ENCODE results near the gene GLOD5. TPM values are rescaled to one million over a fixed set of nuclear protein-coding genes. Genes with fewer than 3 reads are reported as not detected.

GLOD5 gene
- total and polyA plus RNA-seq, 2 of the 8 experiments (the other 6 are each of a cell fraction or from before 2014, with no cell fraction given) = 0.18 TPM; not detected in 1

GRCh38 chrX:48737213-48737938, 24.2 kb upstream of the GLOD5 start:
- Histone ChIP-seq H3K18ac (ENCODE audit: extremely low read depth, low read length) (peak overlapping the region; percentile 83; the same call in 1 of the 2 replicates), H2AK5ac (ENCODE audit: low read depth, low read length) (no peak overlapping the region), H3K9me3 (ENCODE audit: insufficient read depth in 2 of 2, low read depth in 1 of 2, low read length in 1 of 2) (no peaks in the 10 kb centered on the region), H3K4ac (replicated peaks; ENCODE audit: insufficient read length, low read depth, low read length) (no peak overlapping the region), H3K79me1 (ENCODE audit: low read depth, low read length) (no peaks in the 10 kb centered on the region), H3K4me1 (replicated peaks in 1 of 4; ENCODE audit: control insufficient read depth in 3 of 4, insufficient read depth in 4 of 4, low read length in 3 of 4) (peaks cover 0 to 4% (median 0%) of the 10 kb centered on the region in 4 experiments; a peak in 1 of 7 replicates), H4K20me1 (replicated peaks in 1 of 2; ENCODE audit: control insufficient read depth in 1 of 2, insufficient read depth in 2 of 2, low read length in 2 of 2) (no peaks in the 10 kb centered on the region), H3K4me3 (ENCODE audit: extremely low read depth in 1 of 4, insufficient read depth in 2 of 4, low read depth in 3 of 4, low read length in 4 of 4) (peak overlapping the region; percentile 65 to 91 (median 83)), H3K27ac (ENCODE audit: low read depth, low read length) (peak overlapping the region; percentile 79), H2AFZ (ENCODE audit: low read length) (peak overlapping the region; percentile 81; the same call in 1 of the 2 replicates), H2BK15ac (ENCODE audit: low read length) (no peak overlapping the region), H3K27me3 (replicated peaks in 1 of 4; ENCODE audit: control insufficient read depth in 3 of 4, extremely low read depth in 1 of 4, insufficient read depth in 3 of 4, low read length in 3 of 4) (no peaks in the 10 kb centered on the region), H3K14ac (ENCODE audit: insufficient read length) (no peak overlapping the region), H4K91ac (replicated peaks; ENCODE audit: insufficient read length, low read length) (peak overlapping the region; percentile 65), H2BK120ac (replicated peaks; ENCODE audit: low read depth, low read length) (no peak overlapping the region), H3K4me2 (ENCODE audit: insufficient read depth in 1 of 2, low read depth in 2 of 2, low read length in 2 of 2) (peak overlapping the region; percentile 82 to 83), H2BK5ac (ENCODE audit: low read depth, low read length) (peak overlapping the region; percentile 90), H3K36me3 (ENCODE audit: control insufficient read depth in 2 of 4, insufficient read depth in 4 of 4, low read length in 3 of 4) (no peaks in the 10 kb centered on the region), H3K9ac (replicated peaks in 1 of 4; ENCODE audit: extremely low read depth in 1 of 4, low read depth in 3 of 4, low read length in 3 of 4) (peak overlapping the region; percentile 61 to 90 (median 80)), H3K23me2 (ENCODE audit: low read depth, low read length) (peaks cover 5% of the 10 kb centered on the region; the same call in 1 of the 2 replicates), H3K56ac (replicated peaks; ENCODE audit: insufficient read length, low read depth, low read length) (peak overlapping the region; percentile 59), H3K23ac (ENCODE audit: insufficient read length) (no peak overlapping the region), H2BK12ac (ENCODE audit: low read depth, low read length) (no peak overlapping the region), H2BK20ac (ENCODE audit: low read length) (no peak overlapping the region), H3K79me2 (ENCODE audit: control insufficient read depth in 1 of 2, insufficient read depth in 2 of 2, low read length in 2 of 2) (no peaks in the 10 kb centered on the region), H4K5ac (ENCODE audit: insufficient read length, low read depth, low read length) (peak overlapping the region; percentile 88), H4K8ac (ENCODE audit: extremely low read depth, insufficient read depth, low read length) (peak overlapping the region; percentile 86; the same call in 1 of the 2 replicates)
- DNase-seq (ENCODE audit: low read depth in 1 of 2, low spot score in 2 of 2) (peak; percentile 78 to 87), FAIRE-seq (peak; percentile 28)
- POLR2A ChIA-PET (ENCODE audit: partially characterized antibody) = interaction anchor here (0.8 to 1.7 kb wide), 5 partner anchors 10 to 40 kb away, joined by 3 to 8 read pairs (median 4); no protein-coding TSS in a partner anchor
- CTCF ChIA-PET (ENCODE audit: partially characterized antibody) = interaction anchor here (1.2 kb wide), 1 partner anchor 61 kb away, joined by 3 read pairs; no protein-coding TSS in a partner anchor
- WGBS, 2 experiments (ENCODE audit: extremely low coverage in 1 of 2, insufficient coverage in 1 of 2, insufficient read length in 1 of 2, insufficient replicate concordance in 2 of 2, low coverage in 1 of 2, low lambda C conversion rate in 2 of 2, missing lambda C conversion rate in 1 of 2) = 3% methylated on average over 13 of the region's 48 CpGs; no CpG with 5 or more reads in 1 of the 2 experiments
- peak; percentile 41; the same call in 1 of the 2 replicates for TF ChIP-seq TBP (IDR thresholded peaks at IDR 0.05; ENCODE audit: low read depth, low read length)
- peak in 1 of 2 experiments; percentile 64; a peak in 1 of 3 replicates for TF ChIP-seq POLR2A (IDR thresholded peaks at IDR 0.05; ENCODE audit: control extremely low read depth in 1 of 2, low read depth in 2 of 2, low read length in 2 of 2)
- TF ChIP-seq GTF2F1 (IDR thresholded peaks at IDR 0.05; ENCODE audit: borderline replicate concordance, low read depth, low read length) = no peak
- peak; percentile 67 for TF ChIP-seq PHF8 (conservative IDR thresholded peaks at IDR 0.05; ENCODE audit: low read depth, low read length)
- TF ChIP-seq HDAC6 (IDR thresholded peaks at IDR 0.05; ENCODE audit: low read depth, low read length) = no peak
- TF ChIP-seq SIRT6 (IDR thresholded peaks at IDR 0.05; ENCODE audit: low read length) = no peak
- TF ChIP-seq EP300 (IDR thresholded peaks at IDR 0.05; ENCODE audit: borderline replicate concordance in 1 of 2, low read depth in 2 of 2, low read length in 2 of 2) = peak in 1 of 2 experiments; percentile 77; a peak in 1 of 3 replicates
- no peak for TF ChIP-seq YY1 (IDR thresholded peaks at IDR 0.05; ENCODE audit: low read depth, low read length)
- TF ChIP-seq NANOG (IDR thresholded peaks at IDR 0.05; ENCODE audit: insufficient read depth, low read depth, low read length, poor library complexity, severe bottlenecking) = no peak
- TF ChIP-seq KDM4A (IDR thresholded peaks at IDR 0.05; ENCODE audit: low read depth, low read length, severe bottlenecking) = no peak
- TF ChIP-seq POLR2AphosphoS5 (IDR thresholded peaks at IDR 0.05; ENCODE audit: low read depth, low read length) = peak; percentile 46; the same call in 1 of the 2 replicates
- TF ChIP-seq CTBP2 (IDR thresholded peaks at IDR 0.05; ENCODE audit: borderline replicate concordance, insufficient read depth, insufficient read length, low read length) = no peak

Measured in H1 (cell line).